Mesenchymal stem cell (in vitro differentiated cells and primary cell): ENCODE data around the gene AOC1.

Source experiments
- DNase-seq: peaks from one replicate; pipeline ENCODE4 v3.0.0-alpha.2; 2013
- H2AFZ ChIP-seq: one replicate; pipeline ENCODE4 v1.6.1; 2013; ENCODE audit warnings: low read depth, mild to moderate bottlenecking, control low read depth, inconsistent platforms, low read length, moderate library complexity
- H2AK5ac ChIP-seq: 2 replicates; pipeline ENCODE4 v1.6.1; 2013; ENCODE audit warnings: low read length, moderate library complexity, mild to moderate bottlenecking, inconsistent platforms; ENCODE audit not compliant: severe bottlenecking
- H2BK120ac ChIP-seq: one replicate; pipeline ENCODE4 v1.6.1; 2013; ENCODE audit warnings: low read depth, mild to moderate bottlenecking, inconsistent platforms, low read length, moderate library complexity
- H2BK12ac ChIP-seq, 2 experiments: one replicate each; pipeline ENCODE4 v1.6.1; 2013; ENCODE audit warnings: inconsistent platforms in 2 of 2, low read length in 2 of 2, mild to moderate bottlenecking in 2 of 2, moderate library complexity in 2 of 2, control low read depth in 1 of 2
- H2BK15ac ChIP-seq: one replicate; pipeline ENCODE4 v1.6.1; 2013; ENCODE audit warnings: mild to moderate bottlenecking, low read depth, inconsistent platforms; ENCODE audit not compliant: poor library complexity, severe bottlenecking
- H2BK5ac ChIP-seq: 2 replicates; pipeline ENCODE4 v1.6.1; 2013; ENCODE audit warnings: low read depth, mild to moderate bottlenecking, low read length, control low read depth, inconsistent platforms; ENCODE audit not compliant: poor library complexity, severe bottlenecking
- H3K14ac ChIP-seq, 2 experiments: one replicate each; pipeline ENCODE4 v1.6.1; 2013; ENCODE audit warnings: inconsistent platforms in 2 of 2, low read length in 2 of 2, control low read depth in 1 of 2, mild to moderate bottlenecking in 1 of 2, moderate library complexity in 1 of 2
- H3K18ac ChIP-seq, 2 experiments: one replicate each; pipeline ENCODE4 v1.6.1; 2013; ENCODE audit warnings: inconsistent platforms in 2 of 2, low read length in 2 of 2, control low read depth in 1 of 2, low read depth in 1 of 2, mild to moderate bottlenecking in 1 of 2
- H3K23ac ChIP-seq, 2 experiments: one replicate each; pipeline ENCODE4 v1.6.1; 2013; ENCODE audit warnings: inconsistent platforms in 2 of 2, low read length in 2 of 2, mild to moderate bottlenecking in 2 of 2, moderate library complexity in 2 of 2, control low read depth in 1 of 2
- H3K27ac ChIP-seq: 2 replicates; pipeline ENCODE4 v1.5.1; 2013; ENCODE audit warnings: mild to moderate bottlenecking, moderate library complexity, low read length, control low read depth, inconsistent platforms; ENCODE audit not compliant: poor library complexity, severe bottlenecking
- H3K27me3 ChIP-seq, 2 experiments: 2 replicates each; pipeline versions ENCODE4 v1.6.1 to v1.7.0; 2013; ENCODE audit warnings: low read length in 2 of 2, mild to moderate bottlenecking in 2 of 2, moderate library complexity in 2 of 2, control low read depth in 1 of 2, inconsistent platforms in 1 of 2; ENCODE audit not compliant: control insufficient read depth in 1 of 2, insufficient read depth in 1 of 2
- H3K36me3 ChIP-seq, 2 experiments: 2 replicates each; pipeline versions ENCODE4 v1.6.1 to v1.7.0; 2013; ENCODE audit warnings: low read length in 2 of 2, control low read depth in 1 of 2, inconsistent platforms in 1 of 2, low read depth in 1 of 2, mild to moderate bottlenecking in 1 of 2; ENCODE audit not compliant: insufficient read depth in 2 of 2, control insufficient read depth in 1 of 2
- H3K4ac ChIP-seq, 2 experiments: one replicate each; pipeline ENCODE4 v1.6.1; 2013; ENCODE audit warnings: inconsistent platforms in 2 of 2, low read length in 2 of 2, mild to moderate bottlenecking in 2 of 2, moderate library complexity in 2 of 2, control low read depth in 1 of 2, low read depth in 1 of 2
- H3K4me1 ChIP-seq: 2 replicates; pipeline ENCODE4 v1.6.1; 2013; ENCODE audit warnings: low read depth, low read length, control low read depth; ENCODE audit not compliant: control insufficient read depth, insufficient read depth
- H3K4me2 ChIP-seq: 2 replicates; pipeline ENCODE4 v1.6.1; 2013; ENCODE audit warnings: low read length, mild to moderate bottlenecking, inconsistent platforms; ENCODE audit not compliant: poor library complexity, severe bottlenecking
- H3K4me3 ChIP-seq, 2 experiments: 2 replicates each; pipeline versions ENCODE4 v1.5.1 to v1.7.0; 2013; ENCODE audit warnings: low read length in 2 of 2, mild to moderate bottlenecking in 2 of 2, control low read depth in 1 of 2, low read depth in 1 of 2; ENCODE audit not compliant: insufficient read depth in 1 of 2
- H3K79me1 ChIP-seq: replicated peaks from 2 replicates; pipeline ENCODE4 v1.6.1; 2013; ENCODE audit warnings: mild to moderate bottlenecking, control low read depth, low read length, inconsistent platforms; ENCODE audit not compliant: poor library complexity, severe bottlenecking
- H3K9ac ChIP-seq: 2 replicates; pipeline ENCODE4 v1.7.0; 2013; ENCODE audit warnings: mild to moderate bottlenecking, low read length, moderate library complexity
- H3K9me3 ChIP-seq: 2 replicates; pipeline ENCODE4 v1.7.0; 2013; ENCODE audit warnings: mild to moderate bottlenecking, low read length; ENCODE audit not compliant: control insufficient read depth
- H4K8ac ChIP-seq: one replicate; pipeline ENCODE4 v1.6.1; 2013; ENCODE audit warnings: inconsistent platforms, mild to moderate bottlenecking, low read length, moderate library complexity
- H4K91ac ChIP-seq: one replicate; pipeline ENCODE4 v1.6.1; 2013; ENCODE audit warnings: mild to moderate bottlenecking, low read length, inconsistent platforms
- WGBS: methylation state at CpG from one replicate; pipeline ENCODE4 v1.1.7; 2013; ENCODE audit warnings: mixed read lengths; 5-methylcytosine and 5-hydroxymethylcytosine counted together

The AOC1 gene

GRCh38 chr7:150877536-150877935, 25.2 kb downstream of the AOC1 start:
- no peak overlapping the region for H2BK15ac ChIP-seq
- H3K4me3 ChIP-seq = no peak overlapping the region
- no peaks in the 10 kb centered on the region for H3K36me3 ChIP-seq
- no peak overlapping the region for H2BK12ac ChIP-seq
- peaks cover 0 to 21% of the 10 kb centered on the region in 2 experiments for H3K27me3 ChIP-seq
- H3K27ac ChIP-seq = no peak overlapping the region
- no peak for DNase-seq
- no peaks in the 10 kb centered on the region for H3K79me1 ChIP-seq
- no peak overlapping the region for H3K14ac ChIP-seq
- no peak overlapping the region for H3K23ac ChIP-seq
- H2BK5ac ChIP-seq = no peak overlapping the region
- no peak overlapping the region for H4K91ac ChIP-seq
- no peak overlapping the region for H2BK120ac ChIP-seq
- peaks cover 1% of the 10 kb centered on the region for H3K4me1 ChIP-seq
- H3K9me3 ChIP-seq = peaks cover 31% of the 10 kb centered on the region
- peak overlapping the region; percentile 27 for H3K9ac ChIP-seq
- no peak overlapping the region for H3K4me2 ChIP-seq
- H3K4ac ChIP-seq = peak overlapping the region in 1 of 2 experiments; percentile 16
- no peak overlapping the region for H3K18ac ChIP-seq
- H4K8ac ChIP-seq = no peak overlapping the region
- H2AK5ac ChIP-seq = no peak overlapping the region
- no peak overlapping the region for H2AFZ ChIP-seq
- WGBS = 94% methylated on average over 3 of the region's 4 CpGs

- Histone ChIP-seq H4K91ac (no peak overlapping the region), H2AFZ (no peak overlapping the region)
- DNase-seq = peak; percentile 14
Observed at GRCh38 chr7:150879345-150879744, 27.0 kb downstream of the AOC1 start.

GRCh38 chr7:150881189-150881588, 28.9 kb downstream of the AOC1 start:
- H3K4me3 ChIP-seq = no peak overlapping the region
- H3K4me1 ChIP-seq = peaks cover 1% of the 10 kb centered on the region
- no peak overlapping the region for H3K4ac ChIP-seq
- no peak overlapping the region for H4K8ac ChIP-seq
- H2AK5ac ChIP-seq = no peak overlapping the region
- no CpG with 5 or more reads among the region's 1 CpG for WGBS
- peaks cover 45% of the 10 kb centered on the region for H3K9me3 ChIP-seq
- no peak overlapping the region for H3K4me2 ChIP-seq
- H4K91ac ChIP-seq = no peak overlapping the region
- DNase-seq = no peak
- H2BK15ac ChIP-seq = no peak overlapping the region
- no peak overlapping the region for H2BK12ac ChIP-seq
- H3K18ac ChIP-seq = no peak overlapping the region
- no peak overlapping the region for H2BK120ac ChIP-seq
- no peak overlapping the region for H3K23ac ChIP-seq
- H3K36me3 ChIP-seq = no peaks in the 10 kb centered on the region
- H3K9ac ChIP-seq = no peak overlapping the region
- H2BK5ac ChIP-seq = no peak overlapping the region
- H3K79me1 ChIP-seq = no peaks in the 10 kb centered on the region
- no peak overlapping the region for H3K14ac ChIP-seq
- no peak overlapping the region for H3K27ac ChIP-seq
- H2AFZ ChIP-seq = no peak overlapping the region
- H3K27me3 ChIP-seq = peaks cover 0 to 10% of the 10 kb centered on the region in 2 experiments

More at GRCh38 chr7:150879345-150879744, 27.0 kb downstream of the AOC1 start:
- H3K9ac ChIP-seq = no peak overlapping the region
- peaks cover 1% of the 10 kb centered on the region for H3K4me1 ChIP-seq
- no peaks in the 10 kb centered on the region for H3K36me3 ChIP-seq
- H3K4me2 ChIP-seq = no peak overlapping the region
- no peak overlapping the region for H2BK120ac ChIP-seq
- H3K27me3 ChIP-seq = peaks cover 0 to 21% of the 10 kb centered on the region in 2 experiments
- no peak overlapping the region for H3K14ac ChIP-seq
- no peak overlapping the region for H2BK12ac ChIP-seq
- H2BK5ac ChIP-seq = no peak overlapping the region
- H2AK5ac ChIP-seq = no peak overlapping the region
- H3K4ac ChIP-seq = no peak overlapping the region
- H3K79me1 ChIP-seq = no peaks in the 10 kb centered on the region
- peak overlapping the region in 1 of 2 experiments; percentile 12 for H3K18ac ChIP-seq
- H3K23ac ChIP-seq = no peak overlapping the region
- no peak overlapping the region for H2BK15ac ChIP-seq
- peaks cover 40% of the 10 kb centered on the region for H3K9me3 ChIP-seq
- no peak overlapping the region for H3K4me3 ChIP-seq
- no peak overlapping the region for H3K27ac ChIP-seq
- H4K8ac ChIP-seq = no peak overlapping the region

GRCh38 chr7:150890853-150891584, 38.7 kb downstream of the AOC1 start:
- Histone ChIP-seq H3K36me3 (no peaks in the 10 kb centered on the region), H3K4me1 (no peaks in the 10 kb centered on the region), H2BK5ac (no peak overlapping the region), H3K4me3 (no peak overlapping the region), H3K23ac (no peak overlapping the region), H3K9me3 (peaks cover 16% of the 10 kb centered on the region), H4K8ac (no peak overlapping the region), H4K91ac (no peak overlapping the region), H2AK5ac (no peak overlapping the region), H2BK15ac (no peak overlapping the region), H2BK12ac (no peak overlapping the region), H3K4ac (no peak overlapping the region), H3K27ac (no peak overlapping the region), H3K27me3 (peaks cover 0 to 3% of the 10 kb centered on the region in 2 experiments), H3K4me2 (no peak overlapping the region), H3K9ac (no peak overlapping the region), H2BK120ac (no peak overlapping the region), H3K14ac (no peak overlapping the region), H3K18ac (no peak overlapping the region), H2AFZ (no peak overlapping the region), H3K79me1 (no peaks in the 10 kb centered on the region)
- no peak for DNase-seq
- WGBS = 83% methylated on average over 1 of the region's 2 CpGs
